ENCODE data around the gene KMT2A.

Gene KMT2A

DNA sequence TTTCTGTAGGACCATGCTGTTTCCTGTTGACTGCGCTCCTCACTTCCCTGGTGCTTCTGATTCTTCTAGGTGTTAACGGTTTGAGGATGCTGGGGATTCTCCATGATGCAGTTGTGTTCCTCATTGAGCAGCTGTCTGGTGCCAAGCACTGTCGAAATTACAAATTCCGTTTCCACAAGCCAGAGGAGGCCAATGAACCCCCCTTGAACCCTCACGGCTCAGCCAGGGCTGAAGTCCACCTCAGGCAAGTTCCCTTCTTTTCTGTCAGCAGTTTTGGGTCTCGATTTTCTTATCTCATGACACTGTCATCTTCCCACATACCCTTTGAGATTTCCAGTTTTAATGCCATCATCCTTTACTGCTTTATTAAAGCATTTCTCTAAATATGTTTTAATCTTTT, 83.3 kb downstream of the KMT2A start:
- H3K4me2 ChIP-seq (ENCODE audit: low read depth, low read length): no peak overlapping the region
- H3K4me1 ChIP-seq (ENCODE audit: low read length): no peaks in the 10 kb centered on the region
- no peak overlapping the region for H3K9ac ChIP-seq (ENCODE audit: low read length)
- H3K36me3 ChIP-seq (replicated peaks; ENCODE audit: insufficient read depth, low read length): peaks cover 18% of the 10 kb centered on the region
- H3K27ac ChIP-seq (ENCODE audit: low read length): no peak overlapping the region
- no peaks in the 10 kb centered on the region for H3K79me2 ChIP-seq (ENCODE audit: low read length)
- H3K27me3 ChIP-seq (replicated peaks; ENCODE audit: insufficient read depth, low read length): no peaks in the 10 kb centered on the region
- H3K9me3 ChIP-seq (replicated peaks; ENCODE audit: insufficient read depth, low read length): no peaks in the 10 kb centered on the region
- H2AFZ ChIP-seq (ENCODE audit: low read length): no peak overlapping the region
- H4K20me1 ChIP-seq (ENCODE audit: insufficient read depth, low read length): no peaks in the 10 kb centered on the region
- no peaks in the 10 kb centered on the region for H3F3A ChIP-seq (ENCODE audit: insufficient read depth, low read length)
- TF ChIP-seq, protein P1, sequence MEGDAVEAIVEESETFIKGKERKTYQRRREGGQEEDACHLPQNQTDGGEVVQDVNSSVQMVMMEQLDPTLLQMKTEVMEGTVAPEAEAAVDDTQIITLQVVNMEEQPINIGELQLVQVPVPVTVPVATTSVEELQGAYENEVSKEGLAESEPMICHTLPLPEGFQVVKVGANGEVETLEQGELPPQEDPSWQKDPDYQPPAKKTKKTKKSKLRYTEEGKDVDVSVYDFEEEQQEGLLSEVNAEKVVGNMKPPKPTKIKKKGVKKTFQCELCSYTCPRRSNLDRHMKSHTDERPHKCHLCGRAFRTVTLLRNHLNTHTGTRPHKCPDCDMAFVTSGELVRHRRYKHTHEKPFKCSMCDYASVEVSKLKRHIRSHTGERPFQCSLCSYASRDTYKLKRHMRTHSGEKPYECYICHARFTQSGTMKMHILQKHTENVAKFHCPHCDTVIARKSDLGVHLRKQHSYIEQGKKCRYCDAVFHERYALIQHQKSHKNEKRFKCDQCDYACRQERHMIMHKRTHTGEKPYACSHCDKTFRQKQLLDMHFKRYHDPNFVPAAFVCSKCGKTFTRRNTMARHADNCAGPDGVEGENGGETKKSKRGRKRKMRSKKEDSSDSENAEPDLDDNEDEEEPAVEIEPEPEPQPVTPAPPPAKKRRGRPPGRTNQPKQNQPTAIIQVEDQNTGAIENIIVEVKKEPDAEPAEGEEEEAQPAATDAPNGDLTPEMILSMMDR (IDR thresholded peaks at IDR 0.05; ENCODE audit: low read length): no peak
- no peak for TF ChIP-seq EZH2 (optimal IDR thresholded peaks at IDR 0.05; ENCODE audit: low read depth, low read length)
- TF ChIP-seq EZH2phosphoT487 (IDR thresholded peaks at IDR 0.05; ENCODE audit: low read length): no peak
- no peak for DNase-seq
- no peaks in the 10 kb centered on the region for H3K9me2 ChIP-seq (replicated peaks; ENCODE audit: insufficient read depth, low read length)
- no peak overlapping the region for H3K4me3 ChIP-seq (ENCODE audit: low read length)

DNA sequence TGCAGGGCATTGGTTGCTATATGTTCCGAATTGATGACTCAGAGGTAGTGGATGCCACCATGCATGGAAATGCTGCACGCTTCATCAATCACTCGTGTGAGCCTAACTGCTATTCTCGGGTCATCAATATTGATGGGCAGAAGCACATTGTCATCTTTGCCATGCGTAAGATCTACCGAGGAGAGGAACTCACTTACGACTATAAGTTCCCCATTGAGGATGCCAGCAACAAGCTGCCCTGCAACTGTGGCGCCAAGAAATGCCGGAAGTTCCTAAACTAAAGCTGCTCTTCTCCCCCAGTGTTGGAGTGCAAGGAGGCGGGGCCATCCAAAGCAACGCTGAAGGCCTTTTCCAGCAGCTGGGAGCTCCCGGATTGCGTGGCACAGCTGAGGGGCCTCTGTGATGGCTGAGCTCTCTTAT, 85.6 kb downstream of the KMT2A start:
- H3K36me3 ChIP-seq (replicated peaks; ENCODE audit: insufficient read depth, low read length): peaks cover 14% of the 10 kb centered on the region
- no peaks in the 10 kb centered on the region for H3K4me1 ChIP-seq (ENCODE audit: low read length)

DNA sequence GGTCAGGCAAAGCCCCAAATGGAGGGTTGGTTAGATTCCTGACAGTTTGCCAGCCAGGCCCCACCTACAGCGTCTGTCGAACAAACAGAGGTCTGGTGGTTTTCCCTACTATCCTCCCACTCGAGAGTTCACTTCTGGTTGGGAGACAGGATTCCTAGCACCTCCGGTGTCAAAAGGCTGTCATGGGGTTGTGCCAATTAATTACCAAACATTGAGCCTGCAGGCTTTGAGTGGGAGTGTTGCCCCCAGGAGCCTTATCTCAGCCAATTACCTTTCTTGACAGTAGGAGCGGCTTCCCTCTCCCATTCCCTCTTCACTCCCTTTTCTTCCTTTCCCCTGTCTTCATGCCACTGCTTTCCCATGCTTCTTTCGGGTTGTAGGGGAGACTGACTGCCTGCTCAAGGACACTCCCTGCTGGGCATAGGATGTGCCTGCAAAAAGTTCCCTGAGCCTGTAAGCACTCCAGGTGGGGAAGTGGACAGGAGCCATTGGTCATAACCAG, 86.3 kb downstream of the KMT2A start:
- no peak overlapping the region for H3K9ac ChIP-seq (ENCODE audit: low read length)
- no peak for DNase-seq

More for the DNA sequence above, 85.6 kb downstream of the KMT2A start:
- Histone ChIP-seq H2AFZ (ENCODE audit: low read length) (no peak overlapping the region), H3K9ac (ENCODE audit: low read length) (no peak overlapping the region), H4K20me1 (ENCODE audit: insufficient read depth, low read length) (no peaks in the 10 kb centered on the region), H3F3A (ENCODE audit: insufficient read depth, low read length) (no peaks in the 10 kb centered on the region), H3K9me2 (replicated peaks; ENCODE audit: insufficient read depth, low read length) (no peaks in the 10 kb centered on the region), H3K4me3 (ENCODE audit: low read length) (no peak overlapping the region), H3K27ac (ENCODE audit: low read length) (no peak overlapping the region), H3K9me3 (replicated peaks; ENCODE audit: insufficient read depth, low read length) (no peaks in the 10 kb centered on the region), H3K4me2 (ENCODE audit: low read depth, low read length) (no peak overlapping the region), H3K27me3 (replicated peaks; ENCODE audit: insufficient read depth, low read length) (no peaks in the 10 kb centered on the region), H3K79me2 (ENCODE audit: low read length) (no peaks in the 10 kb centered on the region)
- TF ChIP-seq, protein P1 (IDR thresholded peaks at IDR 0.05; ENCODE audit: low read length): no peak
- TF ChIP-seq EZH2phosphoT487 (IDR thresholded peaks at IDR 0.05; ENCODE audit: low read length) (no peak), EZH2 (optimal IDR thresholded peaks at IDR 0.05; ENCODE audit: low read depth, low read length) (no peak)
- no peak for DNase-seq

More for the DNA sequence above, 86.3 kb downstream of the KMT2A start:
- TF ChIP-seq, protein P1 (IDR thresholded peaks at IDR 0.05; ENCODE audit: low read length): peak; percentile 16; the same call in 1 of the 2 replicates
- no peak for TF ChIP-seq EZH2 (optimal IDR thresholded peaks at IDR 0.05; ENCODE audit: low read depth, low read length)
- Histone ChIP-seq H2AFZ (ENCODE audit: low read length) (no peak overlapping the region), H3K4me3 (ENCODE audit: low read length) (no peak overlapping the region), H3K4me1 (ENCODE audit: low read length) (no peaks in the 10 kb centered on the region), H3K27ac (ENCODE audit: low read length) (no peak overlapping the region), H3K9me2 (replicated peaks; ENCODE audit: insufficient read depth, low read length) (no peaks in the 10 kb centered on the region), H3K79me2 (ENCODE audit: low read length) (no peaks in the 10 kb centered on the region), H3K27me3 (replicated peaks; ENCODE audit: insufficient read depth, low read length) (no peaks in the 10 kb centered on the region), H3K36me3 (replicated peaks; ENCODE audit: insufficient read depth, low read length) (peaks cover 14% of the 10 kb centered on the region), H4K20me1 (ENCODE audit: insufficient read depth, low read length) (no peaks in the 10 kb centered on the region), H3F3A (ENCODE audit: insufficient read depth, low read length) (no peaks in the 10 kb centered on the region), H3K9me3 (replicated peaks; ENCODE audit: insufficient read depth, low read length) (no peaks in the 10 kb centered on the region), H3K4me2 (ENCODE audit: low read depth, low read length) (no peak overlapping the region)
